Measurements from ENCODE around the gene TSPAN7. TPM values are rescaled to one million over a fixed set of nuclear protein-coding genes. Genes with fewer than 3 reads are reported as not detected.
A peak's percentile ranks its signal among the peaks of the same experiment; 100 is the strongest.

TSPAN7 gene
- total and polyA plus RNA-seq, 9 donors: 70.0 to 132 (median 106) TPM

DNA sequence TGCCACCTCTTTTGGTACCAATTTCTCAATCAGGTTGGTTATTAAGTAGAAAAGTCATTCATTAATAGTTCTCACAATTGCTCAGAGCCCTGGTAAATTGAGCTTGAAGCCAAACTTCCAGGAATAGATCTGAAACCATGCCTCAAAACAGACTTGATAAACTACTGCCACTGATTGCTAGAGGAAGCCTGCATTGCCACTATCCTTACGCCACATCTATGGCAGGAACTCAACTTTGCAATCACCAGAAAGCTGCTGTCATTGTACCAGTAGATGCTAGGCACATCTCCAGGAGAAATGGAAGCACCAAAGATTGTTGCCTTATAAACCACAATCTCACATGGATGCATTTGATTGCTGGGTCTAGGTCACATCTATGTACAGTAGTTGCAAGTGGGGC lies 21.6 kb upstream of the TSPAN7 start:
- Histone ChIP-seq H3K9me3 (replicated peaks; ENCODE audit: control insufficient read depth, low read depth, low read length) (no peaks in the 10 kb centered on the region), H3K4me1 (ENCODE audit: control insufficient read depth, insufficient read depth, low read length) (no peaks in the 10 kb centered on the region), H3K36me3 (ENCODE audit: control insufficient read depth, insufficient read depth, low read length) (no peaks in the 10 kb centered on the region), H3K4me3 (ENCODE audit: low read length) (no peak overlapping the region), H3K27ac (ENCODE audit: low read length) (no peak overlapping the region), H3K27me3 (ENCODE audit: control insufficient read depth, insufficient read depth, low read length) (peaks cover 2% of the 10 kb centered on the region)
- WGBS (ENCODE audit: insufficient coverage): no CpG with 5 or more reads among the region's 1 CpG
- DNase-seq: no peak

DNA sequence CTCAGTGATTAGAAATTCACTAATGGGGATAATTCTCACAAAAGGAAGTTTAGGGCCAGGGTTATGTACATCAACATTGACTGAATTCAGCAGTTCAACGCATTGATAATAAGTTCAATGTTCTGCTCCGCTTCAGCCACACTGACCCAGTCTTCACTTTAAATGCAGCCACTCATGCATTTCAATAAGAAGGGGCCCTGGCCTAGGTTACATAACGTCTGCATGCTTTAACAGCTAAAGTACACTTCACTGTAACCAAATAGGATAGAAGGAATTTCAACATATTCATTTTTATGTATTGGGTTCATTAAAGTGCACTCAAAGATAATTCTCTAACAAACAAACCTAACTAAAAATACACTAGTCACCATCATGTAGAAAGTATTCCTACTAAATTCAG lies 12.8 kb upstream of the TSPAN7 start:
- H3K36me3 ChIP-seq (ENCODE audit: control insufficient read depth, insufficient read depth, low read length): no peaks in the 10 kb centered on the region
- no peaks in the 10 kb centered on the region for H3K9me3 ChIP-seq (replicated peaks; ENCODE audit: control insufficient read depth, low read depth, low read length)
- no peaks in the 10 kb centered on the region for H3K4me1 ChIP-seq (ENCODE audit: control insufficient read depth, insufficient read depth, low read length)
- no peaks in the 10 kb centered on the region for H3K27me3 ChIP-seq (ENCODE audit: control insufficient read depth, insufficient read depth, low read length)
- no peak overlapping the region for H3K4me3 ChIP-seq (ENCODE audit: low read length)
- H3K27ac ChIP-seq (ENCODE audit: low read length): no peak overlapping the region
- DNase-seq: no peak
- WGBS (ENCODE audit: insufficient coverage): 80% methylated on average over 1 of the region's 3 CpGs

DNA sequence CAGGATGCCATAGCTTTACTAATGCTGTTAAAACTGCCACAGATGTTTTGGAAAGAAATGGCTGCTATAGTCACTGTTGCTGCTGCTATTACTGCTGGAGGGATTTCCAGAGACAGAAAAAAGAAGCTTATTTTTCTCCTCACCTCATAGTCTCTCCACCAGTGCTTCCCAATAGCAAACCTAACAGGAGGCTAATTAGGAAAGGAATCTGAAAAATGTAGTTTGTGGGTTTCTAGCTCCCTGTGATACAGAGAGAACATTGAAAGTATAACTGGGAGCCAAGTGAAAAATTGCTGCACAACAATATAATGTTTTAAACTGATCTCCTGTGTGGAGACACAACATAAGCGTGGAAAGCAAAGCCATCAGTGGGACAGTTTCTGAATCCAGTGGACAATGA lies 8.6 kb upstream of the TSPAN7 start:
- H3K27ac ChIP-seq (ENCODE audit: low read length): no peak overlapping the region
- no CpG with 5 or more reads among the region's 1 CpG for WGBS (ENCODE audit: insufficient coverage)
- H3K4me1 ChIP-seq (ENCODE audit: control insufficient read depth, insufficient read depth, low read length): no peaks in the 10 kb centered on the region
- no peak for DNase-seq
- H3K9me3 ChIP-seq (replicated peaks; ENCODE audit: control insufficient read depth, low read depth, low read length): no peaks in the 10 kb centered on the region
- H3K36me3 ChIP-seq (ENCODE audit: control insufficient read depth, insufficient read depth, low read length): no peaks in the 10 kb centered on the region
- no peak overlapping the region for H3K4me3 ChIP-seq (ENCODE audit: low read length)
- H3K27me3 ChIP-seq (ENCODE audit: control insufficient read depth, insufficient read depth, low read length): peaks cover 3% of the 10 kb centered on the region

DNA sequence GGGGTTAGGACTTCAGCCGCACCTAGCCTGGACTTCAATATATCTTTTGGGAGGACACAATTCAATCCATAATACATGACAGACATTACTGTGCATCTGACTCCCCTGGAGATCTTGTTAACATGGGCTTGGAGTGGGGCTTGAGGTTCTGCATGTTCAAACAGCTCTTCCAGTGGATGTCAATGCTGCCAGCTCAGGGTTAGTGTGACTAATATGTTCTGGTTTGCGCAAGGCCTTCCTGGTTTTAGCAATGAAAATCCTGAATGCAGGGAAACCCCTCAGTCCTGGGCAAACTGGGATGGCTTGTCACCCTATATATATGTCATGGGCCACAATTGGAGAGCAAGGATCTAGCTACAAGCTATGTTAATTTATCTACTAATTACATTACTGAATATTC lies 2.7 kb upstream of the TSPAN7 start:
- DNase-seq: no peak
- Histone ChIP-seq H3K9me3 (replicated peaks; ENCODE audit: control insufficient read depth, low read depth, low read length) (no peaks in the 10 kb centered on the region), H3K4me1 (ENCODE audit: control insufficient read depth, insufficient read depth, low read length) (peaks cover 5% of the 10 kb centered on the region), H3K27me3 (ENCODE audit: control insufficient read depth, insufficient read depth, low read length) (peaks cover 20% of the 10 kb centered on the region), H3K4me3 (ENCODE audit: low read length) (no peak overlapping the region), H3K36me3 (ENCODE audit: control insufficient read depth, insufficient read depth, low read length) (no peaks in the 10 kb centered on the region), H3K27ac (ENCODE audit: low read length) (no peak overlapping the region)
- no CpG with 5 or more reads among the region's 2 CpGs for WGBS (ENCODE audit: insufficient coverage)

DNA sequence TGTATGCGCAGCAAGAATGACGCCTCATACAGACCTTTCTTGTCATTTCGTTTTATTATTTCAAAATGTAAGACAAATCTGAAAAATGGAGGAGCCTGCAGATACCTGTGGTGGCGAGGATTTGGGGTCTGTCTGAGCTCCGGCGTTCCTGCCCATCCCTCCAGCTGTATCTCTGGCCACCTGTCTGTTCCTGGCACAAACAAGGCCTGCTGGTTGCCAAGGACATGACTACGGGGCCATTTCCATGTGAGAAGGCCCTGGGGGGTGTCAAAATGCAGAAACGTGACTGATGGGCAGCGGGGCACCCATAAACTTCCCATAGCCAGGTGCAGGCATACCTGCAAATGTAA lies 591 bp upstream of the TSPAN7 start:
- Histone ChIP-seq H3K27me3 (ENCODE audit: control insufficient read depth, insufficient read depth, low read length) (peaks cover 17% of the 10 kb centered on the region), H3K4me1 (ENCODE audit: control insufficient read depth, insufficient read depth, low read length) (peaks cover 5% of the 10 kb centered on the region), H3K4me3 (ENCODE audit: low read length) (peak overlapping the region; percentile 45), H3K36me3 (ENCODE audit: control insufficient read depth, insufficient read depth, low read length) (no peaks in the 10 kb centered on the region), H3K27ac (ENCODE audit: low read length) (no peak overlapping the region), H3K9me3 (replicated peaks; ENCODE audit: control insufficient read depth, low read depth, low read length) (no peaks in the 10 kb centered on the region)
- DNase-seq: peak; percentile 41
- WGBS (ENCODE audit: insufficient coverage): 37% methylated on average over 6 of the region's 9 CpGs

DNA sequence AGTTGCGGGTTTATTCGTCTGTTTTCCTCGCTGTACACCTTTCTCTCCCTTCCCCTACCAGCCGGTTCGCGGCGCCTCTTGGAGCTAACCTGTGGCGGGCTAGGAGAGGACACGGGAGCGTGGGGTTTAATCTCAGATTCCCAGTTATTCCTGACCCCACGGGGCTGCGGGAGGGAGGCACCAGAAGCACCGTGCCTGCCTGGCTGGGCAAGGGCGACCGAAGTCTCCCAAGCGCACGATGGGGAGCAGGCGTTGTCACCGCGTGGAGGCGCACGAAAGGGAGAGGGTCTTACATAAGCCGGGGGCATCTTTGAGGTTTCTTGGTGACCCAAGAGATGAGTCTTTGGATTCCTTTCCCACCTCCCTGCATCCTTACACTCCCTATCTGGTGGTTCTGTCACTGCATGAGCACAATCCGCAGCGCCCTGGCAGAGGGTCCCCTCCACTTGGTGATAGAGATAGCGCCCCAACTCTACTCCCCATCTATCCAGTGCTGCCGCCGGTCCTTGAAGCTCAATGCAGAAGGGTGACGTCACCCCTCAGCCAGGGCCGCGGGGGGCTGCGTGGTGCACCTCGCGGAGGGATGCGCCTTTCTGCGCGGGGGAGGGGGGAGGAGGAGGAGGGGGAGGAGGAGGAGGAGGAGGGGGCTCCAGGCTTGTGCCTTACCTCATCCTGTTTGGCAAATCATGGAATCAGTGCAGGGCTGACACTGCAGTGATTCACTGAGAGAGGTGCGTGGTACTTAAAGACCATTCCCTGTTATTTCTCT lies 793 bp downstream of the TSPAN7 start:
- peak; percentile 28 for DNase-seq
- Histone ChIP-seq H3K27ac (ENCODE audit: low read length) (peak overlapping the region; percentile 35), H3K4me3 (ENCODE audit: low read length) (peak overlapping the region; percentile 60), H3K27me3 (ENCODE audit: control insufficient read depth, insufficient read depth, low read length) (peaks cover 17% of the 10 kb centered on the region), H3K4me1 (ENCODE audit: control insufficient read depth, insufficient read depth, low read length) (peaks cover 5% of the 10 kb centered on the region), H3K36me3 (ENCODE audit: control insufficient read depth, insufficient read depth, low read length) (no peaks in the 10 kb centered on the region), H3K9me3 (replicated peaks; ENCODE audit: control insufficient read depth, low read depth, low read length) (no peaks in the 10 kb centered on the region)
- WGBS (ENCODE audit: insufficient coverage): 30% methylated on average over 12 of the region's 38 CpGs

DNA sequence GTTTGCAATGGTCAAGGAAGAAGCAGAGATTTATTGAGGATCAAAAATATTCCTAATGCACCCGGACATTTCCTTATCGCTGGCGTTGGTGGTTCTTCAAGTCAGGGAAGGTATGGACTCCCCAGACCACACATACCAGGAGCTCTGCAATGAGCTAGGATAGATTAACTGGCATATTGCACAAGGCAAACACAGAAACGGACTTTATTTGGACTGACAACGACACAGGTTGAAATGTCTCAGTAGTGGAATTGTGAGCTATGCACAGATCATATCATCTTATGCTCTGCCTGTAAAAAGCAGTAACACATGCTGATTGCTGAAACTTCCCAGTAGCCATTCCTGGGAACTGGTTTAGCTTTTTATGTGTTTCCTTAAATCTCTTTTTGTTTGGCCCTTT lies 1.7 kb downstream of the TSPAN7 start:
- Histone ChIP-seq H3K27ac (ENCODE audit: low read length) (no peak overlapping the region), H3K36me3 (ENCODE audit: control insufficient read depth, insufficient read depth, low read length) (no peaks in the 10 kb centered on the region), H3K9me3 (replicated peaks; ENCODE audit: control insufficient read depth, low read depth, low read length) (no peaks in the 10 kb centered on the region), H3K4me1 (ENCODE audit: control insufficient read depth, insufficient read depth, low read length) (peaks cover 5% of the 10 kb centered on the region), H3K27me3 (ENCODE audit: control insufficient read depth, insufficient read depth, low read length) (peaks cover 17% of the 10 kb centered on the region), H3K4me3 (ENCODE audit: low read length) (peak overlapping the region; percentile 60)
- no peak for DNase-seq
- WGBS (ENCODE audit: insufficient coverage): 38% methylated on average over 2 of the region's 5 CpGs

DNA sequence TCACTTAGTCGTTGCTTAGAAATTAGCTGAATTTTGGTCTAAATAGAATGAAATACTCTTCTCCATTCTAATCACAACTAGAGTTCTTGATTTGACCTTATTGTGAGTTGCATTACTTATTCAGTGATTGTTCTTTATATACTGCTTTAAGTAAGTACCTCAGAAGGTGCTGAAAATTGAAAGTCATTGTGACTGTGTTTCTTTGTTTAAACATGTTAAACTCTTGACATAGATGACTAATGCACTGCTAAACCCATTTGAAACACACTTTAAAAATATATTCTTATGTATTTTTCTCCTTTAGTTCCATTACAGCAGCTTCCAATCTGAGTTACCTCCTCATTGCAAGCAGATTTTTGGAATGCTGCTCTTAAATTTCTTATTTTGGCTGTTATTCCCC lies 9.1 kb downstream of the TSPAN7 start:
- no peaks in the 10 kb centered on the region for H3K36me3 ChIP-seq (ENCODE audit: control insufficient read depth, insufficient read depth, low read length)
- DNase-seq: peak; percentile 7
- H3K4me1 ChIP-seq (ENCODE audit: control insufficient read depth, insufficient read depth, low read length): no peaks in the 10 kb centered on the region
- no peak overlapping the region for H3K4me3 ChIP-seq (ENCODE audit: low read length)
- H3K9me3 ChIP-seq (replicated peaks; ENCODE audit: control insufficient read depth, low read depth, low read length): no peaks in the 10 kb centered on the region
- H3K27ac ChIP-seq (ENCODE audit: low read length): no peak overlapping the region
- no peaks in the 10 kb centered on the region for H3K27me3 ChIP-seq (ENCODE audit: control insufficient read depth, insufficient read depth, low read length)
- WGBS (ENCODE audit: insufficient coverage): no CpG with 5 or more reads among the region's 1 CpG

DNA sequence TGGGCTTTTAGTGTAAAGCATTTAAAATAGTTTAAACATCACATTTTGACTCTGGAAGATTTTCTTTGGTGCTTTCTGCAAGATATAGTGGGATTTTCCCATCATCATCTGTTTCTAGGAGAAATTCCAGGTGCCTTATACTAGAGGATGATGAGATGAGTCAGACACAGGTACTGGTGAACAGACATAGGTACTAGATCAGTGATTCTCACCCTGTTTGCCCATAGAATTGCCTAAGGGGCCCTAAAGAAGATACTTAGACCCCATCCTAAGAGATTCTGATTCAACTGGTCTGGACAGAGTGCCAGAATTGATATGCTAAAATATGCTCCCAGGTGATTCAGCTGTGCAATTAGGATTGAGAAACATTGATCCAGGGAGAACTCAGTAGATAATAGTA lies 9.7 kb downstream of the TSPAN7 start:
- H3K4me3 ChIP-seq (ENCODE audit: low read length): no peak overlapping the region
- H3K27me3 ChIP-seq (ENCODE audit: control insufficient read depth, insufficient read depth, low read length): no peaks in the 10 kb centered on the region
- H3K9me3 ChIP-seq (replicated peaks; ENCODE audit: control insufficient read depth, low read depth, low read length): no peaks in the 10 kb centered on the region
- H3K4me1 ChIP-seq (ENCODE audit: control insufficient read depth, insufficient read depth, low read length): no peaks in the 10 kb centered on the region
- no peak overlapping the region for H3K27ac ChIP-seq (ENCODE audit: low read length)
- no peaks in the 10 kb centered on the region for H3K36me3 ChIP-seq (ENCODE audit: control insufficient read depth, insufficient read depth, low read length)
- DNase-seq: no peak

DNA sequence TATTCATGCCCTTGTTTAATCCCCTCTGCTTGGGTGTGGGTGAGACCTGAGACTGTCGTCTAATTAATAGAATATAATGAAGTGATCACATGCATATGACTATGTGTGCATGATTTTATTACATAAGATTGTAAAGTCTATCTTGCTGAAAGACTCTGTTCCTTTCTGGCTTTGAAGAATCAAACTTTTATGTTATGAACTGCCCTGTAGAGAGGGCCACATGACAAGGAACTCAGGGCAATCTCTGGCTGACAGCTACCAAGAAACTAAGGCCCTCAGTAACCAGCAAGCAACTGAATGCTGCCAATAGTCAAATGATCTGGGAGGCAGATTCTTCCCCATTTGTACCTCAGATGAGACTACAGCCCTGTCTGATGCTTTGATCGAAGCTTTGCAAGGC lies 13.5 kb downstream of the TSPAN7 start:
- H3K36me3 ChIP-seq (ENCODE audit: control insufficient read depth, insufficient read depth, low read length): no peaks in the 10 kb centered on the region
- H3K4me1 ChIP-seq (ENCODE audit: control insufficient read depth, insufficient read depth, low read length): no peaks in the 10 kb centered on the region
- H3K4me3 ChIP-seq (ENCODE audit: low read length): no peak overlapping the region
- no peaks in the 10 kb centered on the region for H3K27me3 ChIP-seq (ENCODE audit: control insufficient read depth, insufficient read depth, low read length)
- H3K9me3 ChIP-seq (replicated peaks; ENCODE audit: control insufficient read depth, low read depth, low read length): no peaks in the 10 kb centered on the region
- no CpG with 5 or more reads among the region's 2 CpGs for WGBS (ENCODE audit: insufficient coverage)
- DNase-seq: no peak
- H3K27ac ChIP-seq (ENCODE audit: low read length): no peak overlapping the region

DNA sequence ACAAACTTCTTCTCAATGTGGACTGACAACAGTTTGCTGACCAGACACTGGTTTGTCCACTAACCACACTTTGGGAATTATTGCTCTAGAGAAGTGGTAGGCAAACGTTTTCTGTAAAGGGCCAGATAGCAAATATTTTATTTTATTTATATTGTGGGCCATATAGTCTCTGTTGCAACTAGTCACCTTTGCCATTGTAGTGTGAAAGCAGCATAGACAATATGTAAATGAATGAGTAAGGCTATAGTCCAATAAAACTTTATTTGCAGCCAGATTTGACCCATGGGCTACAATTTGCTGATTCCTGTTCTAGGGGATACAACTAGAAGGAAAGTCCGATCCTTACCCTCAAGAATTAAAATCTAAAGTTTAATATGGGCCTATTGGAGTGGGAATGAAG lies 14.5 kb downstream of the TSPAN7 start:
- Histone ChIP-seq H3K4me1 (ENCODE audit: control insufficient read depth, insufficient read depth, low read length) (no peaks in the 10 kb centered on the region), H3K27ac (ENCODE audit: low read length) (no peak overlapping the region), H3K27me3 (ENCODE audit: control insufficient read depth, insufficient read depth, low read length) (peaks cover 4% of the 10 kb centered on the region), H3K9me3 (replicated peaks; ENCODE audit: control insufficient read depth, low read depth, low read length) (no peaks in the 10 kb centered on the region), H3K36me3 (ENCODE audit: control insufficient read depth, insufficient read depth, low read length) (no peaks in the 10 kb centered on the region), H3K4me3 (ENCODE audit: low read length) (no peak overlapping the region)
- WGBS (ENCODE audit: insufficient coverage): no CpG with 5 or more reads among the region's 2 CpGs
- DNase-seq: no peak
